ENCODE results near the gene TBXA2R. TPM values are rescaled to one million over a fixed set of nuclear protein-coding genes. Genes with fewer than 3 reads are reported as not detected.

The TBXA2R gene
- total RNA-seq, 1 experiment from 2014 or later, result not detected

GRCh38 chr19:3548606-3549005 is 58.1 kb downstream of the TBXA2R start:
- Histone ChIP-seq H3K27me3 (ENCODE audit: insufficient read depth, low read depth) (no peaks in the 10 kb centered on the region), H3K79me2 (ENCODE audit: low read depth) (no peaks in the 10 kb centered on the region), H4K20me1 (ENCODE audit: insufficient read depth) (no peaks in the 10 kb centered on the region; the same call in 1 of the 2 replicates), H3K9me3 (ENCODE audit: insufficient read depth, low read depth) (no peaks in the 10 kb centered on the region), H3K4me3 (no peak overlapping the region), H2AFZ (no peak overlapping the region), H3K4me2 (no peak overlapping the region), H3K36me3 (ENCODE audit: low read depth) (no peaks in the 10 kb centered on the region), H3K9me2 (ENCODE audit: insufficient read depth) (no peaks in the 10 kb centered on the region), H3K4me1 (replicated peaks; ENCODE audit: insufficient read depth) (no peaks in the 10 kb centered on the region), H3F3A (ENCODE audit: insufficient read depth, low read depth) (no peaks in the 10 kb centered on the region), H3K27ac (no peak overlapping the region)
- TF ChIP-seq CTCF (conservative IDR thresholded peaks at IDR 0.05) (no peak), EZH2 (IDR thresholded peaks at IDR 0.05; ENCODE audit: low read depth) (no peak)
- no peak for DNase-seq
- BruUV-seq (replicated peaks), result no TSS peak
- CTCF ChIA-PET, result no interaction called here
- intact Hi-C loops (cut with micrococcal nuclease; ENCODE audit: unreplicated experiment), result loop anchor here (5.0 kb wide), 1 partner anchor 659 kb away; no protein-coding TSS in a partner anchor
- POLR2A ChIA-PET (ENCODE audit: unreplicated experiment), result interaction anchor here (0.8 kb wide), 1 partner anchor 29 kb away, joined by 13 read pairs; no protein-coding TSS in a partner anchor

- H3K9me3 ChIP-seq (ENCODE audit: insufficient read depth, low read depth), result no peaks in the 10 kb centered on the region
- H3K4me2 ChIP-seq, result no peak overlapping the region
- no peak overlapping the region for H3K4me3 ChIP-seq
- H4K20me1 ChIP-seq (ENCODE audit: insufficient read depth), result no peaks in the 10 kb centered on the region; the same call in 1 of the 2 replicates
- POLR2A ChIA-PET (ENCODE audit: unreplicated experiment), result interaction anchor here (0.8 kb wide), 1 partner anchor 30 kb away, joined by 13 read pairs; no protein-coding TSS in a partner anchor
- no peaks in the 10 kb centered on the region for H3F3A ChIP-seq (ENCODE audit: insufficient read depth, low read depth)
- no peaks in the 10 kb centered on the region for H3K27me3 ChIP-seq (ENCODE audit: insufficient read depth, low read depth)
- H3K36me3 ChIP-seq (ENCODE audit: low read depth), result no peaks in the 10 kb centered on the region
- H3K9me2 ChIP-seq (ENCODE audit: insufficient read depth), result no peaks in the 10 kb centered on the region
- no peak for DNase-seq
- no peak overlapping the region for H3K27ac ChIP-seq
- H3K79me2 ChIP-seq (ENCODE audit: low read depth), result no peaks in the 10 kb centered on the region
- BruUV-seq (replicated peaks), result no TSS peak
- TF ChIP-seq CTCF (conservative IDR thresholded peaks at IDR 0.05), result peak; percentile 18; the same call in 1 of the 2 replicates
- TF ChIP-seq EZH2 (IDR thresholded peaks at IDR 0.05; ENCODE audit: low read depth), result no peak
- H3K4me1 ChIP-seq (replicated peaks; ENCODE audit: insufficient read depth), result no peaks in the 10 kb centered on the region
- no peak overlapping the region for H2AFZ ChIP-seq
- intact Hi-C loops (cut with micrococcal nuclease; ENCODE audit: unreplicated experiment), result loop anchor here (5.0 kb wide), 1 partner anchor 659 kb away; no protein-coding TSS in a partner anchor
- CTCF ChIA-PET, result no interaction called here
Observed at GRCh38 chr19:3547767-3548282, 58.9 kb downstream of the TBXA2R start.

GRCh38 chr19:3547301-3547731 is 59.4 kb downstream of the TBXA2R start:
- H3K4me2 ChIP-seq, result no peak overlapping the region
- H3K27ac ChIP-seq, result no peak overlapping the region
- no peaks in the 10 kb centered on the region for H3K4me1 ChIP-seq (replicated peaks; ENCODE audit: insufficient read depth)
- H3K36me3 ChIP-seq (ENCODE audit: low read depth), result no peaks in the 10 kb centered on the region
- no peak overlapping the region for H3K4me3 ChIP-seq
- no peak for DNase-seq
- intact Hi-C loops (cut with micrococcal nuclease; ENCODE audit: unreplicated experiment), result loop anchor here (5.0 kb wide), 1 partner anchor 660 kb away; no protein-coding TSS in a partner anchor
- H2AFZ ChIP-seq, result no peak overlapping the region
- TF ChIP-seq CTCF (conservative IDR thresholded peaks at IDR 0.05), result peak; percentile 57; the same call in 1 of the 2 replicates
- TF ChIP-seq EZH2 (IDR thresholded peaks at IDR 0.05; ENCODE audit: low read depth), result no peak
- no peaks in the 10 kb centered on the region for H3F3A ChIP-seq (ENCODE audit: insufficient read depth, low read depth)
- CTCF ChIA-PET, result no interaction called here
- no peaks in the 10 kb centered on the region for H3K79me2 ChIP-seq (ENCODE audit: low read depth)
- no peaks in the 10 kb centered on the region for H3K9me3 ChIP-seq (ENCODE audit: insufficient read depth, low read depth)
- H3K9me2 ChIP-seq (ENCODE audit: insufficient read depth), result no peaks in the 10 kb centered on the region
- BruUV-seq (replicated peaks), result no TSS peak
- no peaks in the 10 kb centered on the region for H3K27me3 ChIP-seq (ENCODE audit: insufficient read depth, low read depth)
- H4K20me1 ChIP-seq (ENCODE audit: insufficient read depth), result no peaks in the 10 kb centered on the region; the same call in 1 of the 2 replicates
- POLR2A ChIA-PET (ENCODE audit: unreplicated experiment), result interaction anchor here (0.6 kb wide), 1 partner anchor 16 kb away, joined by 3 read pairs; no protein-coding TSS in a partner anchor

Data from PC-9 (cell line).